GM12873 (cell line): Measurements from ENCODE around the gene GTF3C5.

ENCODE experiments used
- CTCF ChIP-seq: IDR thresholded peaks from 2 replicates; pipeline ENCODE4 v1.5.1; 2012; ENCODE audit warnings: low read depth, mild to moderate bottlenecking, moderate library complexity, low read length, control low read depth; ENCODE audit not compliant: insufficient read depth; ENCODE audit errors: missing control alignments

GTF3C5 gene

DNA sequence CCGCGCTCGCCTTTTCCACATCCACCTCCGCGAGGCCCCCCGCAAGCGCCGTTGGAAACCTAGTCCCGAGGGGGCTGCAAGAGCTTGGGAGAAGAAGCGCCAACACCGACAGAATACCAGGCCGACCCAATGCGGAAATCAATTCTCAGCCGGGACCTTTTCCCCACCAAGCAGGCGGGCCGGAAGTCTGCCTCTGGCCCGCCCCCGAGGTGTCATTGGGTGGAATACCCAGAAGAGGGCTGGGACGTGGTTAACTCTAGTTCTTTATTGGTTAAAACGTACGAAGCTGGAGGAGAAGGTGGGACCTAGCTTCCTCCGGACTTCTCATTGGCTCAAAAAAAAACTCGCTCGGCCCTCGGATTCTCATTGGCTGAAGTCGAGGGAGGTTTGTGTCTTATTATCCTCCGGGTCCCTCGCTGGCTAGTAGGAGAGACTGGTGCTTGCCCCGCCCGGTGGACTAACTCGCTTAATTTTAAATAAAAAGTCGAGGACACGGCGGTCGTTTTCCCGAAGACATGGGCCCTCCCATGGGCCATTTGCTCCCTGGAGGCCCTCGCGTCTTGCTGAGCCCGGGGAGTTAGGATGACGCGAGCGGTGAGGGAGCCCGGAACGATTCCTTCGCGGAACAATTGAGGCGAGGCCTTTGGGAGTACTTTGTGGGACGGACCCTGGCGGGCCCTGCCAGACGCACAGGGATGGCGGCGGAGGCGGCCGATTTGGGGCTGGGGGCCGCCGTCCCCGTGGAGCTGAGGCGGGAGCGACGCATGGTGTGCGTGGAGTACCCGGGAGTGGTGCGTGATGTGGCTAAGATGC, at the start of gene GTF3C5:
Gene GTF3C5 (plus strand): TSS at position 681 of the 813 bp plus-strand sequence. CDS start 15 bp downstream, at position 696.
- TF ChIP-seq CTCF, result no peak

- TF ChIP-seq CTCF, result no peak
These were observed 48.3 kb upstream of the GTF3C5 start for GRCh38 chr9:132982458-132982857.

GRCh38 chr9:132983491-132984201, 47.2 kb upstream of the GTF3C5 start:
- no peak for TF ChIP-seq CTCF

DNA sequence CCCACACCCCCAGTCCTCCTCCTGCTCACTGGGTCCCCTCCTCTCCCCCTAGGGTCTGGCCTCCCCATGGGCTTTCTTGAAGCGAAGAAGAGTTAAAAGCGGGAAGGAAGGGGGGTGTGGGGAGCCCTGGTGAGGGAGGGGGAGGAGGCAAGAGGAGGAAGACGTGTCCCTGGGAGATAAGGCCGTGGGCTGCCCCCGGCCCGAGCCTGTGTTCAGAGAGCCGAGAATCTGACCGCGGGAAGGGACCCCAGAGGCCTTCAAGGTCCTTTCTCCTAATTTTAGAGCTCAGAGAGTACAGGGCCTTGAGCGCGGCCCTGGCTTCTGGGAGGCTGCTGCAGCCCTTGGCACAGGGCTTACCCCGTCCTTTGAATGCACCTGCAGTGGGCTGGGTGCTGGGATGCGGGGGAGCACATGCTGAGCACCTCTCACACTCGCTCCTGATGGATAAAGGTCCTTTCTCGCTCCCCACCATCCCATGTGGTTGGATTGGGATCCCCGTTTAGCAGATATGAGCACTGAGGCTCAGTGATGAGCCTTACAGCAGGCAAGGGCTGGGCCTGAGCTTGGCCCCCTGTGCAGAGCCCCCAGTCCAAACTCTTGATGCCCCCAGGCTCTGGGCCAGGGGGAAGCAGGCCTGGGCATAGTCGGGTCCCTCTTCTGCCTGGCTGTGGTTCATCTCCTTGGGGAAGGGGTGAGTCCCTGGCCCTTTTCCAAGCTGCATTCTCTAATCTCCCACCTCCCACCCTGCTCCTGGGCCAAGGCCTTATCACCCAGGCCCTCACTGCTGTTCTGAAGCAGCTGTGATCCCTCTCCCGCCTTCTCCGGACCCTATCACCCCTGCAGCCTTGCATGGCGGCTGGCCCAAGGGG, 46.4 kb upstream of the GTF3C5 start:
- TF ChIP-seq CTCF, result no peak

- no peak for TF ChIP-seq CTCF
These were observed 45.8 kb upstream of the GTF3C5 start for GRCh38 chr9:132985071-132985350.

GRCh38 chr9:132985489-132985888, 45.3 kb upstream of the GTF3C5 start:
- TF ChIP-seq CTCF, result no peak

DNA sequence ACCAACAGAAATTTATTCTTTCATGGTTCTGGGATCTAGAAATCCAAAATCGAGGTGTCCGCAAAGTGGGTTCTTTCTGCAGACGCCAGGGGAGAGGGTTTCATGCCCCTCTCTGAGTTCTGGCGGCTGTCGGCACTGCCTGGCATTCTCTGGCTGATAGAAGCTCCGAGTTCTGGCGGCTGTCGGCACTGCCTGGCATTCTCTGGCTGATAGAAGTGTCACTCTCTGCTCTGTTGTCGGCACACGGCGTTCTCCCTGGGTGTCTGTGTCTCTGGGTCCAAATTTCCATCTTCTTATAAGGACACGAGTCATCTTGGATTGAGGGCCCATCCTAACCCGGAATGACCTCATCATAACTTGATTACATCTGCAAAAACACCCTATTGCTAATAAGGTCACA, 44.7 kb upstream of the GTF3C5 start:
- TF ChIP-seq CTCF, result no peak
